COLO829 (cell line): ENCODE results near the gene TRIP11.
A peak's percentile ranks its signal among the peaks of the same experiment; 100 is the strongest.

ENCODE experiments used
- DNase-seq: peaks from one replicate; pipeline ENCODE4 v3.0.0; 2012; ENCODE audit warnings: low spot score

The TRIP11 gene

DNA sequence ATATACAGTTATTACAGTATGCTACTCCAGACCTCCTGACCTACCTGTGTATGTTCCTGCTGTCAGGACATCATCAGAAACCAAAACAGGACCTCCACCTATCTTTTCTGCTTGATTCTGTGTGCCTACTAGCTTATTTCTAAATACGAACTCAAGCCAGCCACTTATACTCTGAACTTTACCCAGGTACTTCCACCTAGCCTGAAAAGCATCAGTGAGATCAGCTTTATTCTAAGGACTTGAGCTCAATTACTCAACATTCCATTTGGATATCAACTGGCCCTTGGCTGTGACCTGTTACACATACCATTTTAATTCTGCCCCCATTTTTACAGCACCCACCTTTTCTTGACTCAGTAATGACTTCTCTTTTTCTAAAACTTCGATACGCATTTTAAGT lies 29.2 kb downstream of the TRIP11 start:
- no peak for DNase-seq

DNA sequence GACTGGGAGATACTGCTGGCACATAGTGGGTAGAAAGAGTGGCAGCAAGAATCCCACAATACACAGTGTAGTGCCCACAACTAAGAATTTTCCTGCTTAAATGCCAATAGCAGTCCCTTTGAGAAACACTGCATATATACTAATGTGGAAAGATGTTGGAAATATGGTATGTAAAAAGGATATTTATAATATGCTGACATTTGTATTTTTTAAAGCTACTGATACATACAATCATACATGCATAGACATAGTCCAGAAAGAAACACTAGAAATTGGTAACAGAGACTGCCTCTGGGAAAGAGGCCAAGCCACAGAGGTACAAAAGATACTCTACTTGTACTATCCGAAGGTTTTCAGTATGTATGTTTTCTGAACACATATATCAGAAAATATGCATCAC lies 30.3 kb downstream of the TRIP11 start:
- no peak for DNase-seq

DNA sequence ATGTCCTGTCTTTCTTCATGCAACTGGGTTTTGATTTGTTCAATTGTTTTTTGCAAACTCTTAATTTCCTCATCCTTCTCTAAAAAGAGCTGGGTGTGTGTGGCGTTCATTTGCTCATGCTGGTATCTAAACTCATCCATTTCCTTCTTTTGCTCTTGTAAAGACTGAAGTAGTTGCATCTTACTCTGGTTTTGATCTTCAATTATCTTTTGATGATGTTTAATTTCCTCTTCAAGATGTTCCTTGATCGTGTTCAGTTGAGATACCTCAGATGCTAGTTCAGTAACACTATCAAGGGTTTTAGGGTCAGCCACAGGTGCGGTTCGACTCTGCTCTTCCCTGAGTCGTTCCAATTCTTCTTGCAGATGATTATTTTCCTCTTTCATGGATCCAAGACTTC lies 34.8 kb downstream of the TRIP11 start:
- no peak for DNase-seq

DNA sequence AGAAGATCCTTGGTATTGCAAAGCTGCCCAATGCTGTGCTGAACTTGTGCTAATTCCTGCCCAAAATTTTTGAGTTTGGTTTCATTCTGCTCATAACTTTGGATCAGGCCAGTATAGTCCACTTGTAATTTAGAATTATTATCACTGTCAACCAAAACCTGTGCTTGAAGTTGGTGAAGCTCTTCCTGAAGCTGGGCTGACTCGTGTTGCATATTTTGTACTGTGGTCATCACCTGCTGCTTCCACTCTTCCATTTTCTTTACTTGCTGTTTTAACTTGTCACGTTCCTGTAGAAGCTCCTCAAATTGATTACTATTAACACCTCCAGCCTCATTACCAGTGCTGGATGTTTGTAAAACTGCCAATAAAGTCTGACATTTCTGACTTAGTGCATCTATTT lies 35.8 kb downstream of the TRIP11 start:
- DNase-seq: no peak

DNA sequence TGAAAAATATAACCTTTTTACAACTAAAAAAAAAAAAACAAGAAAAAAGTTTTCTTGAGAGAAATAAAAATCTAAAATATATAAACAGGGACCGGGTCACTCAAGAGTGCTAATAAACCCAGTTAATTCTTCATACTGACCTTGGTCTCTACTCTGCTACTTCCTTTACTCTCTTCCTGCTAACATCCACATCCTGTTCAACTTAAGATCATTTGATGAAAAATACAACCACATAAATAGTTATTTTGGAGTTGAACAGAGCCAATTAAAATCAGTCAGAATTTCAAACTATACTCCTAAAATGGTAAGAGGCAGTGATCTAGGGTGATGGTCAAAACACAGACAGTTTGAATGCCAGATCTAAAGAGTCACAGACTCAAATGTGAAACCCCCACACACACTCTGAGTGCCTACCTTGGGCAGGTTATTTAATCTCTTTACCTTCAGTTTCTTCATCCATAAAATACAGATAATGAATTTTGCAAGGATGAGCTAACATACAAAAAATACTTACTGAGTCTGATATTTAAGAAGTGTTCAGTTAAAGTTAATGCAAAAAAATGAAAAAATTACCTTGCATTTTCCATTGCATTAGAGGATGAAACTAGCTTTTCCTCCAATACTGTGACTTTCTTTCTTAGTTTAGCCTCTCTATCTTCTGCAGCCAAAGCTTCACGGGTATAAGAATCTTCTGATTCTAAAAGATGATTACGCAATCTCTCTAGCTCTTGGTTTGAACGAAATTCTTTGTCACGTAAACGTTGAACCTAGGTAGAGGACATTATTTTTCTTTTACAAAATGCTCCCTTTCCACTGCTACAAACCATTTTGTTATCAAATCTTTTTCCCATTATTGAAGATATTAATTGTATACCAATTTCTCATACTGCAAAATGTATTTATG lies 40.9 kb downstream of the TRIP11 start:
- no peak for DNase-seq

DNA sequence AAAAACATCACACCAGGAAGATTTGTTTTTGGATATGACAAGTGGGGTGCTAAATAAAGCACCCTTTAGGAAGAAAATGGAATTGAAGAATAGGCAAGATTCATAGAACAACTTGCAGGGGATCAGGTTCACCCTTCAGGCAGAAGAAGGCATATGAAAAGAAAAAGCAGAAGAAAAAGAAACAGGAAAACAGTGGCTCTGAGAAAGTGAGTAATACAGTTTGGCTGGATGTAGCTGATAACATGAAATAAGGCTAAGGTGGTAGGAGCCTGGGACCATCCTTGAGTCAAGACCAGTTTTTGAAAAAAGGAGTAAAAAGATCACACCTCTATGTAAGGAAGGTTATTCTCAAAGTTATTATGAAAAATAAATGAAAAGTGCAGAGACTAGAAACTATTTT lies 42.4 kb downstream of the TRIP11 start:
- no peak for DNase-seq

DNA sequence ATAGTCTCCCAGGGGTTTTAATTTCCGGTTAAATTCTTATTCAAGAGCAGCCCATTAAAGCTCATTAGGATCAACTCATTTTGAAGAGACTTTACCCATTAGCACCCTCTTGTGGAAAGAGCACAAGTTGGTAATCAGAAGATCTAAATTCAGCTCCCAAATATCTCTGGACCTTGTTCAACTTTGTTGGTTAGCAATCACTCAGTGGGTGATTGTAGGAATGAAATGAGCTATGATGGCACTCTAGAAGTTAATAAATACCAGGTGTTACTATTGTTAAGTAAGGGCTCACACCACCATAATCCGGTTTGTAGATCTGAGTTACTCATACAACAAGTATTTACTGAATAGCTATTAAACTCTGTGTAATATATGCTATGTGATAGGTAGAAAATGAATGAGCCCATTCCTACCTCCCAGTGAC lies 42.9 kb downstream of the TRIP11 start:
- DNase-seq: peak; percentile 42

DNA sequence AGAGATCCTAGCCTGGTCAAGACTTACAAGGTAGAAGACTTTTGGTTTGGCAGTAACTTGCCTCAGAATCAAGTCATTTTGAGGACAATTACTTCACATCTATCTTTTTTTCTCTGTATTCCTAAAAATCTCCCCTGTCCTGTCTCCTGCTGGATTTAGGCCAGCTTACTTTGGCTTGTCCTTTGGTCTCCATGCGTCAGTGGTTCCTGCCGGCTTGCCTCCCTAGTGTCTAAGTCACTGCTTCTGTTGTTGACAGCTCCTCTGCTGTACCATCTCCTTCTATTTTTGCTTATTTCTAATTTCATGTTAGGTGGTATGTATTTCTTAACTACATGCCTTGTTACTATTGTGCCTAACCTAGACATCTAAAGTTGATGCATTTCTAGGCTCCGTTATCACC lies 52.7 kb downstream of the TRIP11 start:
- DNase-seq: no peak

DNA sequence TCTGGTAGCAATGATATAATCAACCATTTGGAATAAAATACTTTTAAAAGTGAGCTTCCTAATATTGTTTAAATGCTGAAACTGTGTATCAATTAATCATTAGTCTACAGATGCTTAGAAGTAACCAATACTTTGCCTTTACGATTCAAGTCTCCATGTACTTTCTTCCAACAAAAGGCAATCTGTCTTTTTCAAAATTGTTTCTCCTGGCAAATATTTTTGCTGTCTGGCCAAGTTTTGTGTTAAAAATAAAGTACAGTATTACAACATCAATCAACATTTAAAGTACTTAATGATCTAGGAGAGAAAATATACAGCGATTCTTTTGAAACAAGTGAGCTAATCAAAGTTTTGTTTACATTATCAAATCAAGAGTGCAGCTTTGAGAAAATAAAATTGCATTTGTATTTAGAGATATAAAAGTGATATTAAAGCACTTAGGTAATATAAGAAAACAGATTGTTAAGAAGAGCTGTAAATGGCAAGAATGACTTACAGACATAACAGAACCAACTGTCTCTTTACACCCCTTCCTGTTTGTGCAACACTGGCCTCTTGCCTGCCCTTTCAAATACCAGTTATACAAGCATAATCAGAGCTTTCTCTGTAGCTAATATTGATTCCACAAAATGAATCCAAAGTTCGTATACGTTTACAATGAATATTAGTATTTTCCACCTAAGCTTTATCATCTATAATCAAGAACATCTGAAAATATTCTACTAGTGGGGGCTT lies 54.2 kb downstream of the TRIP11 start:
- DNase-seq: no peak

DNA sequence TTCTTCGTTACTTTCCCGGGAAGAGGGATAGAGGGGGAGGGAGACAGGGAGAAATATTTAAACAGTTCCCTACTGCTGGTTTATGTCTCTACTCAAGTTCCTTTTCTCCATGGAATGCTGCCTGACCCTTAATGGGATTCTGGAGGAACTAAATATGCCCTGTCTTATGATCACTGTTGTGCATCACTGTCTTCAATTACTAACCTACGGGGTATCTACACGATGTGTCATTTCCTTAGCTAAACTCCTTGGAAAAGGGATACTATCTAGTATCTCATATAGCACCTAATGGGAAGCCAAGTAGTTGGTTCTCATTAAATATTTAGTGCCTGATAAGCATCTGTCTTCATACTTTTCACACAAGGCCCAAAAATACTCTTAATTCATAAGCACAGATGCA lies 54.9 kb downstream of the TRIP11 start:
- no peak for DNase-seq

DNA sequence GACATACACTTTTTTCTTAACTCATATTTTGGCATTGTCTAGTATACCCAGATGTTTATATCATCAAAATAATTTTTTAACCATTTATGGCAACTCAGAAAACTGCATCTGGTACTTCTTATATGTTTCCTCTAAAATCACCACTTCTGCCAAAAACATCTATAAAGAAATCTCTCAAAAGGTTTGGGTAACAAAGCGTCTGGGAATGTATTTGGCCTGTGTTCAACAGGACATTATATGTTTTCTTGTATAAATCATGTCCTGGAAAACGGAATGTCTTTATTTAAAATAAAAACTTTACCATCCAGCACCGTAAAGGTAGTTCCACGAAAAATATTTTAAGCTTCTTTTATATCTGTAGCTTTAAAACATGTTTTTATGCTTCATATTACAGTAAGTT lies 56.3 kb downstream of the TRIP11 start:
- DNase-seq: no peak

DNA sequence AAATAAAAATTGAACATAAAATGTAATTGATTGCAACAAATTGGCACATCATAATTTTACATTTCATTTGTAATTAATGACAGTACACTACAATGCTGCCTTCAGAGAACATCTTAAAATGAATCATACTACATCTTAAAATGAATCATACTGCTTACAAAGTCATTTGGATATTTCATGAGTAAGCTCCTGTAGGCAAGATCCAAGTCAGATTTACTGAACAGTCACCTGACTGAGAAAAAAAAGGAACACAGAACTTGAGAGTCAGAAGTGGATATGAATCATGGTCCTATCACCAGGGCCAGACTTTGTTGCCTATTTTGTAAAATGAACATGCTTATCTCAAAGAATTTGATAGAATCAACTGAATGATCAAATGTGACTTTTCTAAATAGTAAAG lies 59.7 kb downstream of the TRIP11 start:
- DNase-seq: peak; percentile 93

DNA sequence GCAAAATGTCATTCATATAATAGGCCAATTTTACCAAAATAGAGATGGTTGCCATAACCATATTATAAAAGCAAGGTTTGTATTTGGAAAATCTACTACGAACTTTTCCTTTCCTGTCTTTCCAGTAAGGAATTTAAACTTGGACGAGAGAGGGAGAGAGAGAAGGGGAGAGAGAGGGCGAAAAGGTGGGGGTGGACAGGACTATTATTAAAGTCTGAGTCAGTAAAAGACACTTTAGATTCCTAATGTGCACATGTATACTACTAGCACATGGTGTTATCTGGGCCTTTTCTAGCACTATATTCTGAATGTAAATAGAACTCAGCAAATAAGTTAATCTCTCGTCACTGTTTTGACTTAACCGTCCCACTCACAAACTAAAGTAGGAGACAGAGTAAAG lies 62.0 kb downstream of the TRIP11 start:
- no peak for DNase-seq

DNA sequence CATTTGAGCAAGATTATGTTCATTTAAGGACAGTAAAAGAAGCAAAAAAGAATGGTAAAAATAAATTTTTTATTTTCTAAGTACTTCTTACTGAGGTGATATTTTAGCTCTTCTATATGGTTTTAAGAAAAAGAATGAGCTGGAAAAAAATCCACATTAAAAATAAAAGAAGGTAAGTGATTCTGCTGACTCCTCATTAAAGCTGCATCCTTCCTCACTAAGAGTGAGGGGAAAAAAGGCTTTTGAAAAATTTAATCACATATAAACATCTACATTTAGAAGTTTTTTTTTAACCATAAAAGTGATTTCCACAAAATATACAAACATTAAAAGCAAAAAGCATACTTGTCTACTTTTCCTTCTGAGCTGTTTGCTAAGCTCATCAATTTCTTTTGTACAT lies 64.1 kb downstream of the TRIP11 start:
- no peak for DNase-seq

DNA sequence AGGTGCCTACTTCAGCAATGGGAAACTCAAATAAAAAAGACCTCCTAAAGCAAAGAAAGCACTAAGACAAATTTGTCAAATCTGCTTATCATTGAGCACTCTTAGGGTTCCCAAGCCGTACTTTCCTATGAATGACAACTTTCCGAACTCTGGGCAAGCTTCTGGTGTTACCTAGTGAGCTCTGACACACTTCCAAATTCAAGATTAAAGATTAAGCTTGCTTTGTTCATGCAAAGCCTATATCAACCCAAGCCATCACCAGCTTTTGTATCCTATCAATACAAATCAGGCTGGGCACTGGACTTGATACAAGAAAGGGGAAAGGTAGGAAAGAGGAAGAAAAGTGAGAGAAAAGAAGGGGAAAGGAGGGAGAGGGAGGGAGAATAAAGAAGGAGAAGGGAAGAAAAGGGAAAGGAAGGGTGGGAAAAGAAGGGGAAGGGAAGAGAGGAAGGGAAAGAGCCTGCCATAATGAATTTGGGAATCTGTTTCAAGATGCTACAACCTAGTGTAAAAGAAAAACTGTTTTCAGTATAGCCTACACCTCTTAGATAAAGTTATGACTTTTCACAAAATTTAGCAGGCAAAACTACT lies 68.6 kb downstream of the TRIP11 start:
- DNase-seq: no peak

DNA sequence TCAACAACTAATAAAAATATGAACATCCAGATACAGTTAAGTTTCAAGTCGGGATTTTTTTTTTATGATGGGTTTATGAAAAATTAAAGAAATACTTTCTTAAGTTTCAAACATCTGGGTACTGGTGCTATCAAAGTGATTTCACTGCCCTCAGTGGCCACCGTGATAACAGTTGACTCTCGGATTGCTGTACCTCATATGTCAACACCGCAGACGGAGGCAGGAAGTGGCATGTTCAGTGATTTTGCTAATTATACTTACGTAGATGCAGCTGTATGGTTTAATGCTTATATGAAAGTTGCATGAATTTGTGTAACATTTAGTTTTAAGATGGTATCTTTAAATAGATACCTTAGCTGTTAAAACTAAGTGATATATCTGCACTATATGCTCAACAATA lies 71.6 kb downstream of the TRIP11 start:
- DNase-seq: no peak

DNA sequence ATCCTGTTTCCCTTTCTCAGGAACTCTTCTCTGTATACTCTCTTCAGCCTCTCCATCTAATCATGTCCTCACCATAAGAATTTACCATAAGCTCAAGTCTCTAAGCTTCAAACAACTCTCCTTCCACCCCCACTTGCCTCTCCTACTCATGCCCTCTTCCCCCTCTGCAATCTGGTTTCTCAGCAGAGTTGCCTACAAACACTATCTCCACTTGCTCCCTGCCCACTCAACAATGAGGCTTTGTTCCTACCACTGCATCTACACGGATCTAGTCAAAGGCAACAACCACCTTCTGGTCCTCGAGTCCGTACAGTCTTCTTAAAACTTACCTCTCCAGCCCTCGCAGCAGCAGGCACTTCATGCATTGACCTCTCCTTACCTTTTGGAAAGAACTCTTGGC lies 75.1 kb downstream of the TRIP11 start:
- DNase-seq: no peak

DNA sequence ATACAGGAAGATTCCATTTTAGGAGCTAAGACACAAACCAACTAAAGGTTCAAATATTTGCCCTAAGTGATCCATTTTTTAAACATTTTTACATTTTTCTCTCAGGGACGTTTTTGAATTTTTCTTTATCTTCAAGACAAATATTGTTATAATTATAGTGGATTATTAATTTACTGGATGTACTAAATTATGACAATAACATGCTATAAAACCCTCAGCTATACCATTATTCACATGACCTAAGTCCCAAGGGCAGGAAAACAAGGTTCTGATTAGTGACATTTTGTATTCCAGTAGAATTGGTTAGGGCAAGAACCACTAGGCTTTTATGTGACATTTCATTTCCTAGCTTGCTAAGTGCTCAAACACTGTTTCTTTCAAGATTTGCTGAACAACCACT lies 75.8 kb downstream of the TRIP11 start:
- DNase-seq: no peak

DNA sequence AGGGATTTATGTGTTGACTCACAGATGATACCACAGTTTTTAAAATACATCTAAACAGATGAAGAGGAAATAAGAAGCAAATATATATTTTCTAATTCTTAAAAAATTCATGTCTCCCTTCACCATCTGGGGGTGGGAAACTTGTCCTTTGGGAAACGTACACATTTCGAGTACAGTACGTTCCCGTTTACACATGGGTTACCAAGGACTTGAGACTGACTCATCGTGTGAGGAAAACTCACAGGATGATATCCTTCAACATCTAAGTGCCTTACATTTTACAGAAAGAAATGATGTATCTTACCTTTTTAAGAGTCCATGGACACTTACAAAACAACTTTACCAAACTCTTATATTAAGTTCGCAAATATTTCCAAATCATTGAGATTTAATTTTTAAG lies 76.4 kb downstream of the TRIP11 start:
- DNase-seq: no peak

DNA sequence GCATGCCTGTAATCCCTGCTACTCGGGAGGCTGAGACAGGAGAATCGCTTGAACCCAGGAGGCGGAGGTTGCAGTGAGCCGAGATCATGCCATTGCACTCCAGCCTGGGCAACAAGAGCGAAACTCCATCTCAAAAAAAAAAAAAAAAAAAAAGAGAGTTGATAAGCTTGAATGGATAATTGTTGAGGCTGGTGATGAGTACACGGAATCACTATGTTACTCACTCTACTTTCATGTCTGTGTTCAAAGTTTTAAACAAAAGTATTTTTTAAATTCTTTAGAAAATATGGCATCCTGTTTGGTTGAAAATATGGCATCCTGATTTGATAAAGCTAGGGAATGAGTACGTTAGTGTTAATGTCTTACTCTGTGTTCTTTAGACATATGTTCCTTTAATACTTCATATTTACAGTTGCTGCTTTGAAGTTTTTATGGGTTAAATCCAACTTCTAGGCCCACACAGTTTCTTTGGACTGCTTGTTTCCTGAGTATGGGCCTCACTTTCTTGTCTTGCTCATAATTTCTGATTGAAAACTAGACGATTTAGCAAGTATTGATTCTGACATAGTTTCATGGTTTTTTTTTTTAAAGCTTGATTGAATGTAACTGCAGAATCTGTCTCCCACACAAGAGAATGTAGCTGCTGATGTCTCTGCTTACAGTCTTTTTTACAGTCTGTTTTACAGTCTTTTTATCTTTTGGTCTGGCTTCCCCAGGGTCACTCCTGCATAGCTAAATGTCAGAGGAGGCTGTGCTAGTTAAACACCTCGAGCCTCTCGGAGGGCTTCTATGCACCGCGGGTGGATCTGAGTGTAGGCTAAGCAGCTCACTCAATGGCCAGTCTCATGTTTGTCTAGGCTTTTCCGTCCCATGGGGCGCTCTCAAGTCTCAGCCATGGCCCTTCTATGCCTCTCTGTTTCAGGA lies 78.3 kb downstream of the TRIP11 start:
- no peak for DNase-seq

DNA sequence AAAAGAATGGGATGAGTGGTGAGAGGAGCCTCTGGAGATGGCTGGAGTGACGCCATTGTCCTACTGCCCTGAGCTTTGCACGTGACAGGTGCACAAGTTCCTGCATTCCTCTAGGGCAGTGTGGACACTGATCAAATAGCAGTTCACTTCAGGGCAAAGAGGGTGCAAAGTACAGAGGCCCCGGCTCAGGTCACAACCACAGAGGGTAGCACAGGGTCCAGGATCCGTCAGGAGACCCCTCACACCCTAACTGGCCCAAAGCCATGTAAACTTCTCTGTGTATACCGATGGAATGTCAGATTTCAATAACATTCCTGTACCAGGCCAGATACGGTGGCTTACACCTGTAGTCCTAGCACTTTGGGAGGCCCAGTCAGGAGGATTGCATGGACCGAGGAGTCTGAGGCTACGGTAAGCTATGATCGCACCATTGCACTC lies 82.0 kb downstream of the TRIP11 start:
- no peak for DNase-seq

DNA sequence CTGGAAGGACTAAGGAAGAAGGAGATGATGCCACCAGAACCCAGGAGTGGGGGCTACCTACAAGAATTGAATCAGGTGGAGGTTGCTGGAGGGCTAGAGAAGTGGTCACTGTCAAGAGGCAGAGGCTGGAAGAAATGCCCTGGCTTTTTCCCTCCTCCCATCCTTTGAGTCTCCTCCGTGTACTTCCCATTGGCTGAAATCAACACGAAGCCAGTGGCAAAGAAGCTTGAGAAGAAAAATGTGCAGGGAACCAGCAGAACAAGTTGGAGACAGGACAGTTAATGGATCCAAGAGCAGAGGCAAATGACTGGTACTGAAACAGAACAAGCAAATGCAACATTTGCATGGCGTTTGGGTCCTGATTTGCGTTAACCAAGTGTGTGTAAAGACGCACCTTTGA lies 83.2 kb downstream of the TRIP11 start:
- DNase-seq: no peak
